ENCODE results near the gene IPO9.
"Not testable (repeated sequence)": the region's sequence is repeated elsewhere in the genome, so short reads cannot be mapped to it uniquely, and the experiment has no call there.

The IPO9 gene

DNA sequence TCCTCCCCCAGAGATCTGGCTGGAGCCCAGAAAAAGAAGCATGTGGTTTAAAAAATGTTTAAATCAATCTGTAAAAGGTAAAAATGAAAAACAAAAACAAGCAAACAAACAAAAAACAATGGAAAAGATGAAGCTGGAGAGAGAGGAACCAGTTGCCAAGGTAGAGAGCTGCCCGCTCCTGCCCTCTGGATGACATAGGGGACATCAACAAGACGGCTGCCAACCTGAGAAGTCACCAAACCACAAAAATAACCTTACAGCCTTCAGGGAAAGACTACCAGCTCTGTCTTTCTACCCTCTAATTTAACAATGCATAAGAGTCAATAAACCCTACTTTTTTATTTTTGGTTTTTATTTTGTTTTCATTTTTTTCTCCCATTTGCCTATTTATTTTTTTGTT, 8.5 kb upstream of the IPO9 start:
- peaks cover 29% of the 10 kb centered on the region for H3K36me3 ChIP-seq (replicated peaks)
- no peak for DNase-seq (ENCODE audit: low spot score in 2 of 2)
- no peaks in the 10 kb centered on the region for H3K27me3 ChIP-seq (ENCODE audit: low read depth)
- no peaks in the 10 kb centered on the region for H3K4me1 ChIP-seq
- in situ Hi-C loops (cut with MboI; ENCODE audit: low sequenced_read_pairs), result no loop called here
- H3K4me3 ChIP-seq, result no peak overlapping the region
- no peaks in the 10 kb centered on the region for H3K9me3 ChIP-seq

DNA sequence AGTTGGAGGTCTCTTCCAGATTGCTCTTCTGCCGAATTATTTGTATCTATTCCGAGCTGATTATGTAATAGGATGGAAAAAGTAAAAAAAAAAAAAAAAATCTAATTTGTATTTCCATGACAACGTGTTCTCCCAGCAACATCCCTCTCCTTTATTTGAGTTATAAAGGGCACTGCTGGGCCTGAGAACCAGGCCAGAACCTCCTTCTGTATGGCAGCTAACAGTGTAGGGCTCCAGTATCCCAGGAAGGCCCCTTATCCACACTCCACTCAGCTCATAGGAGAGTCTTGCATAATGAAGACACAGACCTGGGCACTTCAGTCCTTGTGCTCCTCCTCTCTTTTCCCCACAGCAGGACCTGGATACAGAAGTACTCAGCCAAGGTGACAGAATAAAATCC, 3.7 kb upstream of the IPO9 start:
- peaks cover 8% of the 10 kb centered on the region for H3K4me1 ChIP-seq
- peaks cover 5% of the 10 kb centered on the region; the same call in 1 of the 2 replicates for H3K36me3 ChIP-seq (replicated peaks)
- no peaks in the 10 kb centered on the region for H3K27me3 ChIP-seq (ENCODE audit: low read depth)
- H3K4me3 ChIP-seq, result no peak overlapping the region
- H3K9me3 ChIP-seq, result no peaks in the 10 kb centered on the region
- in situ Hi-C loops (cut with MboI; ENCODE audit: low sequenced_read_pairs), result no loop called here
- DNase-seq (ENCODE audit: low spot score in 2 of 2), result no peak

DNA sequence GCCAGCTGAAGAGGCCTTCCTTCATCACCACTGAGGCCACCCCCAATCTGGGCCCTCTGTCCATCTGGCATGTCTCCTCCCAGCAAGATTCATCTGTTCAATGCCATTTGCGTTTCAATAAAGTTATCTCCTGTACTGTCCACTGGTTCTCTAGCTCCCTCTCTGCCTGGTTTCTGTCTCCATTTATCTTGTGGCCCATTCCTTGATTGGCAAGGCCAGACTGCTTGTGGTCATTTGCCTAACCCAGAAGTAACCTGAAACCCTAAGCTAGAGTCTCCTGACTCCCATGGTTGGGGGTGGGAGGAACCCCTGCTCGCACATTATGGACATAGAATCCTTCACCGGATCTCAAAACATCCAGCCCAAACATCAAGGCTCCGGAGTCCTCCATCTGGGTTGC, 2.1 kb upstream of the IPO9 start:
- Histone ChIP-seq H3K36me3 (replicated peaks) (no peaks in the 10 kb centered on the region), H3K4me3 (no peak overlapping the region), H3K4me1 (peaks cover 18% of the 10 kb centered on the region), H3K9me3 (no peaks in the 10 kb centered on the region), H3K27me3 (ENCODE audit: low read depth) (no peaks in the 10 kb centered on the region)
- no peak for DNase-seq (ENCODE audit: low spot score in 2 of 2)
- in situ Hi-C loops (cut with MboI; ENCODE audit: low sequenced_read_pairs), result no loop called here

DNA sequence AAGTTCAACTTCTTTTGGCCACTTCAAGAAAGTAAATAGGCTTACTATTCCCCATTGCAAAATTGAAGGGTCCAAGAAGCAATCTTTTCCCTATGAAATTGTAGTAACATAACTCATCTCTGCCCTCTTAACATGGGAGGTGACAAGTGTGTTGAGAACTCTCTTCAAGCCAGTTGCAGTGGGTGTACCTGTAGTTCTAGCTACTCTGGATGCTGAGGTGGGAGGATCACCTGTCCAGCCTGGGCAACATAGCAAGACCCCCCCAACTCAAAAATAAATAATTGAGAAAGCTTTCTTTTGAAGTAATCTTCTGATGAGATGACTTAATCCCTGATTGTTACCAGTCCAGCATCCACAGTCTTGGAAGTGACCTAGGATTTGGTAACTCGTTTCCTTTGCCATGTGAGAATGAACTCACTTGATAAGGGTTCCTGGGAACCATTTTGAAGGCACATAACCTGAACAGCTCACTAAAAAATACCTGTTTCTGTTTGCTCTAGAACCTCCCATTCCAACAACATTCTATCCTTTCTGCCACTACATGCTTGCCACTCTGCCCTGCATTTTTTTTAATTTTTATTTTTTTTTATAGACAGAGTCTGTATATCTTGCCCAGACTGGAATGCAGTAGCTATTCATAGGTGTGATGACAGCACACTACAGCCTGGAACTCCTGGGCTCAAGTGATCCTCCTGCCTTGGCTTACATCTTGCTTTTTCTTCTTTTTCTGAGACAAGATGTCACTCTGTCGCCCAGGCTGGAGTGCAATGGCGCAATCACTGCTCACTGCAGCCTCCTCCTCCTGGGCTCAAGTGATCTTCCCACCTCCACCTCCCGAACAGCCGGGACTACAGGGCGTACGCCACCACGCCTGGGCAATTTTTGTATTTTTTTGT, 1.4 kb upstream of the IPO9 start:
- Histone ChIP-seq H3K36me3 (replicated peaks) (no peaks in the 10 kb centered on the region), H3K27me3 (ENCODE audit: low read depth) (no peaks in the 10 kb centered on the region), H3K4me3 (no peak overlapping the region), H3K4me1 (peaks cover 18% of the 10 kb centered on the region), H3K9me3 (no peaks in the 10 kb centered on the region)
- in situ Hi-C loops (cut with MboI; ENCODE audit: low sequenced_read_pairs), result no loop called here
- DNase-seq (ENCODE audit: low spot score in 2 of 2), result no peak

DNA sequence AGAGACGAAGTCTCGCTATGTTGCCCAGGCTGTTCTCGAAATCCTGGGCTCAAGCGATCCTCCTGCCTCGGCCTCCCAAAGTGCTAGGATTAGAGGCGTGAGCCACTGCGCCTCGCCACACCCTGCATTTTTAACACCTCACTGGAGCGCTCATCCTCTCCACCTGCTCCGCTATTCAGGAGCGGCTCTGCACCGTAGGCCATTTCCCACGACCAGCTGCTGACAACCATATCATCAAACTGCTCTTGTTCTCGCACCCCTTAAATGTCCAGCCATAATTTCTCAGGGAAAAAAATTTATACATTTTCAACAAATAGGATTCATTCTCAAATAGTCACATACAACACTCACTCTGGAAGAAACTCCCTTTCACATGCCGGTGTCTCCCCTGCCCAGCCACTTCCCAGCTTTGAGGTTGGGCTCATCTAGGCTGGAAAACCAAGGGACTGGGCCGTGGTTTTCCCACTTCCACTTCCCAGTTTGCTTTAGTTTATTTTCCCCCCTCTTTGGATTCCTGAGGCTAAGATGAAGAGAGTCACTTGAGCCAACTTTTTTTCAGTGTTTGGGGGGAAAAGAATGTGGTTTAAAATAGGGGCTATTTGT, 639 bp upstream of the IPO9 start:
- in situ Hi-C loops (cut with MboI; ENCODE audit: low sequenced_read_pairs), result no loop called here
- Histone ChIP-seq H3K4me1 (peaks cover 18% of the 10 kb centered on the region), H3K9me3 (no peaks in the 10 kb centered on the region), H3K27me3 (ENCODE audit: low read depth) (no peaks in the 10 kb centered on the region), H3K4me3 (peak overlapping the region; percentile 100), H3K36me3 (replicated peaks) (no peaks in the 10 kb centered on the region)
- no peak for DNase-seq (ENCODE audit: low spot score in 2 of 2)

DNA sequence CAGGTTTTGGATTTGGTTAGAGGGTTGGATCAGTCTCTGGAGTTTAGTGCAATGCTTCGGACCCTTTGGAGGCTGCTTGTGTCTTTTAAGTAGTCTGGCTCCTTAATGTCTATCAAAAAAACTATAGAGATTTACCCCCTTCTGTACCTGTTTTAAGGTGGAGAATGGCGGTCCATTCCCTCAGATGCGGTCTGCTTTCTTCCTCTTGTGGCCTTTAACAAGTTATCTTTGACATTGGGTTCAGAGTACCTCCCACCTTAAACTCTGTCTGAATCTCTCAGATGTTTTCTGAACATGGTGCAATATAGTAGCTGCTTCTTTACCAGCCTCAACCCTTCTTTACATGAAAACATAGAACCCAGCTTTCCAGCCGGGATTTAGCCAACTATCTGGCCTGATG, 2.4 kb downstream of the IPO9 start:
- Histone ChIP-seq H3K9me3 (no peaks in the 10 kb centered on the region), H3K27me3 (ENCODE audit: low read depth) (no peaks in the 10 kb centered on the region), H3K4me1 (peaks cover 18% of the 10 kb centered on the region), H3K4me3 (no peak overlapping the region), H3K36me3 (replicated peaks) (peaks cover 6% of the 10 kb centered on the region)
- in situ Hi-C loops (cut with MboI; ENCODE audit: low sequenced_read_pairs), result no loop called here
- DNase-seq (ENCODE audit: low spot score in 2 of 2), result no peak

DNA sequence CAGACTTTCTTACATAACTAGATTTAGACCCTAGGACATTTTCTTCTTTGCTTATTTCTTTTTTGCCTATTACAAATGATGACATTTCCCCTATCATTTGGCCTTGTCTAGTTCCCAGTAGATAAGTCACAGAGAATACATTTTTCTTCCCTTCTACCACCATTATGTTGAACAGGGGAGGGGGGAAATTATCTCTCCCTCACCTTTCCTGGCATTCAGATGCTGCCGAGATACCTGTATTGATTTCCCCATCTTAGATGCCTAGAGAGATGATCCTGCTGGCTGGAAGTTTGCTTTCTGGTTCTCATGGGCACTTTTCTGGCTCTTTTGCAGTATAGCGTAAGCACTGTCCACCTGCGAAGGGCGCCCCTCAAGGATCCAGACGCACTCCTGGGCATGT, 5.7 kb downstream of the IPO9 start:
- Histone ChIP-seq H3K36me3 (replicated peaks) (peaks cover 10% of the 10 kb centered on the region), H3K4me3 (no peak overlapping the region), H3K27me3 (ENCODE audit: low read depth) (no peaks in the 10 kb centered on the region), H3K9me3 (no peaks in the 10 kb centered on the region), H3K4me1 (peaks cover 14% of the 10 kb centered on the region)
- in situ Hi-C loops (cut with MboI; ENCODE audit: low sequenced_read_pairs), result no loop called here
- DNase-seq (ENCODE audit: low spot score in 2 of 2), result no peak

DNA sequence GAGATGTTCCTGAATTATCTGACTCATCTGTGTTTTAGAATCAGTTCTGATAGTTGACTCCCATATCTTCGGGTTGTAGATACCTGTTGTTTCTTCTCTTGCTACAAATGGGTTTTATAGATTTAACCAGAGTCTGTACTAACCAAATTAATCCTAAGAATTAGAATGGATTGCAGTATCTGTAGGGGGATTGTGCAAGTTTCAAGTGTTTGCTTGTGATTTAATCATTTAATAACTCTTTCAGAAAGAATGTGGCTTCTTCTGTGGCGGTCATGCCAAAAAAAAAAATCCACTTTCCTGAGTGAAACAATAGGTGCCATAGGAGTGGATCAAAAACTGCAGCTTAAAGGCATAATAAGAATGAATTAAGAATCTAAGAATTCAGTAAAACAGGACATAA, 9.4 kb downstream of the IPO9 start:
- DNase-seq (ENCODE audit: low spot score in 2 of 2), result no peak
- in situ Hi-C loops (cut with MboI; ENCODE audit: low sequenced_read_pairs), result no loop called here
- Histone ChIP-seq H3K4me1 (peaks cover 8% of the 10 kb centered on the region), H3K9me3 (no peaks in the 10 kb centered on the region), H3K36me3 (replicated peaks) (peaks cover 14% of the 10 kb centered on the region), H3K4me3 (no peak overlapping the region), H3K27me3 (ENCODE audit: low read depth) (no peaks in the 10 kb centered on the region)

DNA sequence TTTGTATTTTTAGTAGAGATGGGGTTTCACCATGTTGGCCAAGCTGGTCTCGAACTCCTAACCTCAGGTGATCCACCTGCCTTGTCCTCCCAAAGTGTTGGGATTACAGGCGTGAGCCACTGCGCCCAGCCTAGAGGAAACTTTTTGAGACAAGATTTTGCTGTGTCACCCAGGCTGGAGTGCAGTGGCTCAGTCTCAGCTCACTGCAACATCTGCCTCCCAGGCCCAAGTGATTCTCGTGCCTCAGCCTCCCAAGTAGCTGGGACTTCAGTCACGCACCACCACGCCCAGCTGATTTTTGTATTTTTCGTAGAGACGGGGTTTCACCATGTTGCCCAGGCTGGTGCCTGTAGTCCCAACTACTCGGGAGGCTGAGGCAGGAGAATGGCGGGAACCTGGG, 10.1 kb downstream of the IPO9 start:
- DNase-seq (ENCODE audit: low spot score in 2 of 2); H3K9me3 ChIP-seq; H3K4me3 ChIP-seq; H3K4me1 ChIP-seq; H3K27me3 ChIP-seq (ENCODE audit: low read depth); in situ Hi-C loops (cut with MboI; ENCODE audit: low sequenced_read_pairs): not testable (repeated sequence)
- peaks cover 14% of the 10 kb centered on the region for H3K36me3 ChIP-seq (replicated peaks)

DNA sequence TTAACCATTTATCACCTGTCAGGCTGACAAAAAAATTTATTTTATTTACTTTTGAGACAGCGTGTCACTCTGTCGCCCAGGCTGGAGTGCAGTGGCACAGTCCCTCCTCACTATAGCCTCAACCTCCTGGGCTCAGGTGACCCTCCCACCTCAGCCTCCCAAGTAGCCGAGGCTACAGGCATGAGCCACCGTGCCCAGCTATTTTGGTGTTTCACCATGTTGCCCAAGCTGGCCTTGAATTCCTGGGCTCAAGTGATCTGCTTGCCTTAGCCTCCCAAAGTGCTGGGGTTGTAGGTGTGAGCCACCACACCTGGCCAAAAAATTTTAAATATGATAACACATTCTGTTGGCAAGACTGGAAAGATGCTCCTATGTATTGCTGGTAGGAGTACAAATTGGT, 11.1 kb downstream of the IPO9 start:
- no peak for DNase-seq (ENCODE audit: low spot score in 2 of 2)
- Histone ChIP-seq H3K36me3 (replicated peaks) (peaks cover 13% of the 10 kb centered on the region), H3K9me3 (no peaks in the 10 kb centered on the region), H3K27me3 (ENCODE audit: low read depth) (no peaks in the 10 kb centered on the region), H3K4me1 (peaks cover 8% of the 10 kb centered on the region), H3K4me3 (no peak overlapping the region)
- in situ Hi-C loops (cut with MboI; ENCODE audit: low sequenced_read_pairs), result no loop called here

DNA sequence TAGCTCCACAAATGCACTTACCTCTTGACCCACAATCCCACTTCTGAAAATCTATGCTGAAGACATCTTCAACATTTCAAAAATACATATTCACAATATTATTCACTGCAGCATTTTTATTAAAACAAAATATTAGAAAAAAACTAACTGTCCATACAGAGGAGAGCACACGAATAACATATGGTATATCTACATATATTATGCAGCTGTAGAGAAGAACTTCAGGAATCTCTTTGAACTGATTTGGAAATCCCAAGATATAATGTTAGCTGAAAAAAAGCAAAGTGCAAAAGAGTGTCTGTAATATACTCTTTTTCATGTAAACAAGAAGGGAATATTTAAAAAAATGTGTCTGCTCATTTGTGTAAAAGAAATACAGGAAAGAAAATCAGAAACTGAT, 11.5 kb downstream of the IPO9 start:
- no peaks in the 10 kb centered on the region for H3K9me3 ChIP-seq
- peaks cover 8% of the 10 kb centered on the region for H3K4me1 ChIP-seq
- no peaks in the 10 kb centered on the region for H3K27me3 ChIP-seq (ENCODE audit: low read depth)
- no peak overlapping the region for H3K4me3 ChIP-seq
- in situ Hi-C loops (cut with MboI; ENCODE audit: low sequenced_read_pairs), result no loop called here
- no peak for DNase-seq (ENCODE audit: low spot score in 2 of 2)
- peaks cover 9% of the 10 kb centered on the region for H3K36me3 ChIP-seq (replicated peaks)

DNA sequence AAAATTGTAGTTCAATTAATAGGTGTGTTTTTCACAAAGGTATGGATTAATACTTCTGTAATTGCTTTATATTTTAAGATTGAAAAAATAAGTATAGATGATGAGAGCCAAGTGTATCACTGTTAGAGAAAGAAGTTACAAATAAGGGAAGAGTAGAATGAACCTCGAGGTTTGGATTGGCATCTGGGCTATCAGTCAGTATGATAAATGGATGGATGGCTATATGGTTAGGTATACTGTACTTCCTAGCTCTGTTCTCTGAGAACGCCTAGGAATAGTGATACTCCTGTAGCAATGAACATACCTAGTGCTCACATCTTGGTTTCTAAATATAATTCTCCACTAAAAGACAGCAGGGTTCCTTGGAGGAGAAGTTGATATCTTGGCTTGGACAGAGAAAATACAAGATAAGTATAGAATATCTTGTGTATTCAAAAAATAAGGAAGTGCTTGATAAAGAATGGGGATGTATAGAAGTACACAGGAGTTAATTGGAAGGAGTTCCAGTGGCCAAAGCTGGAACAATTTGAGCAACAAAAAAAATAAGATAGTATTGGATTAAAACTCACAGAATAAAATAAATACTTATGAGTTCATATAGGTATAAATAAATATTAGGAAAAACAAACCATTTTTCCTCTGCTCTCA, 12.4 kb downstream of the IPO9 start:
- in situ Hi-C loops (cut with MboI; ENCODE audit: low sequenced_read_pairs), result no loop called here
- DNase-seq (ENCODE audit: low spot score in 2 of 2), result no peak

DNA sequence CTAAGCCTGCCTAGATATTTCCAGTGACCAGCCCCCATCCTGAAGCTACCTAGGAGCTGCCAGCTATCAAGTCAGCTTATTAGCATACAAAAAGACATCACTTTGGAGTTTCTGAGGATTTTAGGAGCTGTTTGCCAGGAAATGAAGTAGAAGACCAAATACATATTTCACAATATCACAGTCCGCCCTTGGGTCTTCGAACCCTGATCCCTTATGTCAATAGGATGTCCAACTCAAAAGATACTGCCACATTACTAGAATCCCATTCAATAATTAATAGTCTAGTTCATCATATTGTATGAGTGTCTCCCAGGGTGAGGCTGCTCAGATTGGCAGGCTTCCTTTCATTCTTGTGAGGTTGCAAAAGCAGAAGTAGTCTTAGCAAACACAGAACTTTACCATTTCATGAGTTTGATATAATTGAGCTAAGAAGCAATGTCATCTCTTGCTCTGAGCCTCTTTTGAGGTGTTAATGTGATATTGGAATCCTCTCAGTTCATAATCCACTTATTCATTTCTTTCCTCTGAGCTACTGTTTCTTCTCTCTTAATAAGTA, 13.6 kb downstream of the IPO9 start:
- H3K4me3 ChIP-seq, result no peak overlapping the region
- peaks cover 11% of the 10 kb centered on the region for H3K36me3 ChIP-seq (replicated peaks)
- H3K9me3 ChIP-seq, result no peaks in the 10 kb centered on the region
- H3K27me3 ChIP-seq (ENCODE audit: low read depth), result no peaks in the 10 kb centered on the region
- in situ Hi-C loops (cut with MboI; ENCODE audit: low sequenced_read_pairs), result no loop called here
- H3K4me1 ChIP-seq, result peaks cover 8% of the 10 kb centered on the region
- no peak for DNase-seq (ENCODE audit: low spot score in 2 of 2)

More for the DNA sequence above, 12.4 kb downstream of the IPO9 start:
- peaks cover 7% of the 10 kb centered on the region; the same call in 1 of the 2 replicates for H3K36me3 ChIP-seq (replicated peaks)
- H3K4me3 ChIP-seq, result no peak overlapping the region
- H3K27me3 ChIP-seq (ENCODE audit: low read depth), result no peaks in the 10 kb centered on the region
- H3K4me1 ChIP-seq, result peaks cover 8% of the 10 kb centered on the region
- no peaks in the 10 kb centered on the region for H3K9me3 ChIP-seq
